K562 (cell line): Measurements from ENCODE around the gene INSL3. TPM values are rescaled to one million over a fixed set of nuclear protein-coding genes. Genes with fewer than 3 reads are reported as not detected.
A peak's percentile ranks its signal among the peaks of the same experiment; 100 is the strongest.

ENCODE experiments used
- ATAC-seq: fragments of 200-7000 bp; cut with Tn5 transposase; 3 replicates; pipeline ENCODE4 v1.9.1; 2020; ENCODE audit warnings: moderate library complexity
- BruUV-seq: library from RNA; stranded (reverse); fragments of 400-500 nt; replicated peaks from 2 replicates; lab custom pipeline; 2021; lab: Mats Ljungman, UMichigan
- CTCF ChIA-PET: fragments of 300-600 bp; formaldehyde crosslinking; extraction: SDS; loops from one replicate; lab custom pipeline; 2021; ENCODE audit warnings: low intra/inter-chr PET ratio; lab: Yijun Ruan, JAX
- POLR2A ChIA-PET: fragments of 300-600, 350-650 bp; sonication (Branson Sonifier 250); formaldehyde crosslinking; extraction: SDS; loops from one replicate; lab custom pipeline; 2021; ENCODE audit warnings: antibody characterized with exemption, inconsistent platforms; lab: Yijun Ruan, JAX
- DNase-seq, 4 experiments: peaks; one replicate each; pipeline versions ENCODE4 v3.0.0 to v3.0.0-alpha.2; 2011 to 2018; ENCODE audit warnings: low spot score in 3 of 4, mixed read lengths in 3 of 4; ENCODE audit errors: extremely low read depth in 1 of 4
- FAIRE-seq: peaks from 2 replicates; lab custom pipeline; 2011; peaks lifted over from hg19 to GRCh38; lab: Jason Lieb, UNC
- H2AFZ ChIP-seq: 2 replicates; pipeline ENCODE4 v1.6.0; 2011; ENCODE audit warnings: low read depth, low read length, control low read depth, inconsistent platforms
- H3K27ac ChIP-seq: fragments of 200-600 bp; 3 replicates; pipeline ENCODE4 v1.8.0; 2011; ENCODE audit warnings: low read depth, mild to moderate bottlenecking, control low read depth, inconsistent platforms, low read length, moderate library complexity, mixed read lengths; ENCODE audit errors: extremely low read depth
- H3K27me3 ChIP-seq, 2 experiments: fragments of 300-600 bp in 1 of 2; 2 replicates in 1 of 2; 3 replicates in 1 of 2; pipeline versions ENCODE4 v1.6.0 to v1.8.0; 2011; ENCODE audit warnings: inconsistent platforms in 2 of 2, low read length in 2 of 2, mild to moderate bottlenecking in 1 of 2, mixed read lengths in 1 of 2, moderate library complexity in 1 of 2; ENCODE audit not compliant: control insufficient read depth in 2 of 2, insufficient read depth in 2 of 2
- H3K36me3 ChIP-seq: fragments of 300-600 bp; 3 replicates; pipeline ENCODE4 v1.8.0; 2011; ENCODE audit warnings: mild to moderate bottlenecking, low read length, inconsistent platforms; ENCODE audit not compliant: control insufficient read depth, insufficient read depth
- H3K4me1 ChIP-seq, 2 experiments: fragments of 200-600 bp in 1 of 2; replicated peaks in 1 of 2; 2 replicates in 1 of 2; 3 replicates in 1 of 2; pipeline versions ENCODE4 v1.5.1 to v1.8.0; 2011; ENCODE audit warnings: inconsistent platforms in 2 of 2, low read length in 2 of 2, mild to moderate bottlenecking in 1 of 2, mixed read lengths in 1 of 2, moderate library complexity in 1 of 2; ENCODE audit not compliant: control insufficient read depth in 2 of 2, insufficient read depth in 2 of 2
- H3K4me2 ChIP-seq: 2 replicates; pipeline ENCODE4 v1.6.1; 2011; ENCODE audit warnings: low read length, control low read depth, inconsistent platforms, mixed read lengths; ENCODE audit not compliant: insufficient read depth
- H3K4me3 ChIP-seq: fragments of 200-600 bp; sonication (generic), shearing (Covaris generic); 2 replicates; pipeline ENCODE4 v1.5.1; 2016; ENCODE audit warnings: control low read depth, inconsistent platforms
- H3K79me2 ChIP-seq: fragments of 200-600 bp; 3 replicates; pipeline ENCODE4 v1.8.0; 2011; ENCODE audit warnings: low read length, inconsistent platforms; ENCODE audit not compliant: control insufficient read depth, insufficient read depth
- H3K9ac ChIP-seq, 2 experiments: 2 replicates each; pipeline versions ENCODE4 v1.6.0 to v1.6.1; 2011; ENCODE audit warnings: low read depth in 2 of 2, low read length in 2 of 2, control low read depth in 1 of 2, inconsistent platforms in 1 of 2, mild to moderate bottlenecking in 1 of 2, mixed read lengths in 1 of 2; ENCODE audit not compliant: insufficient read depth in 1 of 2
- H3K9me1 ChIP-seq: one replicate; pipeline ENCODE4 v1.6.0; 2011; ENCODE audit warnings: inconsistent platforms, mild to moderate bottlenecking, low read length, moderate library complexity; ENCODE audit not compliant: control insufficient read depth, insufficient read depth
- H3K9me3 ChIP-seq: replicated peaks from 2 replicates; pipeline ENCODE4 v1.5.1; 2011; ENCODE audit warnings: low read depth, low read length, inconsistent platforms; ENCODE audit not compliant: control insufficient read depth, insufficient read depth
- H4K20me1 ChIP-seq: replicated peaks from 2 replicates; pipeline ENCODE4 v1.6.1; 2011; ENCODE audit warnings: low read length, inconsistent platforms, mixed read lengths; ENCODE audit not compliant: control insufficient read depth, insufficient read depth
- BRF1 ChIP-seq: IDR thresholded peaks from 3 replicates; pipeline ENCODE4 v1.6.1; 2011; ENCODE audit warnings: borderline replicate concordance, mild to moderate bottlenecking; ENCODE audit not compliant: insufficient read length; ENCODE audit errors: extremely low read depth
- CGGBP1 ChIP-seq: fragments of 250-450 bp; sonication (Bioruptor Pico); IDR thresholded peaks from 2 replicates; pipeline ENCODE4 v1.9.0; 2021; ENCODE audit warnings: mild to moderate bottlenecking
- FOSL1 ChIP-seq: fragments of 200-800 bp; sonication (Bioruptor generic); conservative IDR thresholded peaks from 2 replicates; pipeline ENCODE4 v1.6.1; 2016; ENCODE audit warnings: missing genetic modification characterization, missing compliant biosample characterization
- NFIX ChIP-seq: fragments of 250-450 bp; sonication (Bioruptor Pico); IDR thresholded peaks from 2 replicates; pipeline ENCODE4 v1.4.0; 2020; ENCODE audit warnings: low read depth, mild to moderate bottlenecking, moderate library complexity
- POLR2H ChIP-seq: IDR thresholded peaks from 2 replicates; pipeline ENCODE4 v1.6.1; 2016; ENCODE audit warnings: missing genetic modification characterization, low read depth, mild to moderate bottlenecking, control low read depth, missing compliant biosample characterization, moderate library complexity
- ZNF263 ChIP-seq: sonication (generic); formaldehyde crosslinking; IDR thresholded peaks from 2 replicates; pipeline ENCODE4 v1.8.0; 2022; ENCODE audit warnings: mild to moderate bottlenecking, missing genetic modification reagents, borderline replicate concordance
- WGBS: fragments of 100-300 bp; shearing (Covaris generic); methylation state at CpG from one replicate; pipeline ENCODE4 v1.1.6; 2016; ENCODE audit warnings: low coverage, mixed read lengths; ENCODE audit not compliant: insufficient coverage; ENCODE audit errors: missing lambda C conversion rate; 5-methylcytosine and 5-hydroxymethylcytosine counted together
- in situ Hi-C: fragments of 300-500 bp; cut with MboI; formaldehyde crosslinking; loops from 4 replicates; pipeline ENCODE4 v1.15.0; 2018; ENCODE audit warnings: inconsistent platforms, mixed read lengths
- intact Hi-C: fragments of 100-400 bp; cut with micrococcal nuclease; formaldehyde crosslinking; loops from 2 replicates; pipeline ENCODE4 v1.14.2; 2022
- polyA plus RNA-seq, 8 experiments: library from polyadenylated mRNA; depleted of rRNA in 4 of 8; stranded (reverse) in 5 of 8; unstranded in 3 of 8; fragments of >200 nt; fragmentation: Nextera tagmentation in 2 of 8; fragmentation: Illumina TruSeq in 1 of 8; extraction: Ambion mirVana in 2 of 8; extraction: Trizol in 1 of 8; gene quantifications; 2 replicates each; pipeline versions ENCODE4 v1.2.1 to v1.2.3, GENCODE V29; 2011 to 2014; ENCODE audit warnings: inconsistent platforms in 1 of 8, missing spikeins in 1 of 8
- total RNA-seq, 7 experiments: library from RNA; depleted of rRNA in 6 of 7; stranded (reverse); fragments of >200 nt in 6 of 7; fragmentation: Illumina TruSeq in 2 of 7; extraction: Trizol in 2 of 7; gene quantifications; 2 replicates each; pipeline versions ENCODE4 v1.2.1 to v1.2.3, GENCODE V29; 2011 to 2021; ENCODE audit warnings: low replicate concordance in 1 of 7

INSL3 gene
- total and polyA plus RNA-seq, 9 of the 15 experiments (the other 6 are each of a cell fraction or from before 2014, with no cell fraction given), result not detected

- in situ Hi-C loops, result no loop called here
- ChIA-PET CTCF (no interaction called here), POLR2A (interaction anchor here (0.5 to 0.6 kb wide), 3 partner anchors 26 to 421 kb away, joined by 3 to 5 read pairs (median 3); no protein-coding TSS in a partner anchor)
- ATAC-seq (no peak; the same call in 2 of the 3 replicates), FAIRE-seq (no peak), DNase-seq (no peak)
- intact Hi-C loops, result no loop called here
- Histone ChIP-seq H3K9me3 (no peaks in the 10 kb centered on the region), H3K4me1 (peaks cover 0 to 6% of the 10 kb centered on the region in 2 experiments; a peak in 2 of 5 replicates), H3K4me2 (no peak overlapping the region), H3K36me3 (no peaks in the 10 kb centered on the region), H3K4me3 (no peak overlapping the region), H3K27me3 (peaks cover 17 to 50% of the 10 kb centered on the region in 2 experiments), H3K79me2 (no peaks in the 10 kb centered on the region), H3K9ac (no peak overlapping the region), H2AFZ (no peak overlapping the region), H3K27ac (no peak overlapping the region), H4K20me1 (0 out of 2 replicates have a peak, but pooled peaks cover 7% of the 10 kb centered on the region), H3K9me1 (no peaks in the 10 kb centered on the region)
- BruUV-seq, result no TSS peak
- WGBS, result 0% methylated on average over 2 of the region's 3 CpGs
- peak; percentile 41; the same call in 1 of the 2 replicates for TF ChIP-seq FOSL1 (tag)
- TF ChIP-seq BRF1, result no peak
- no peak for TF ChIP-seq CGGBP1
- TF ChIP-seq NFIX, result no peak
Observed at GRCh38 chr19:17806945-17807344, 14.4 kb downstream of the INSL3 start.

- H4K20me1 ChIP-seq, result no peaks in the 10 kb centered on the region
- no peaks in the 10 kb centered on the region for H3K9me1 ChIP-seq
- DNase-seq (no peak), ATAC-seq (no peak), FAIRE-seq (no peak)
- ChIA-PET CTCF (no interaction called here), POLR2A (no interaction called here)
- intact Hi-C loops, result no loop called here
- H3K4me3 ChIP-seq, result no peak overlapping the region
- no peak overlapping the region for H3K9ac ChIP-seq
- 4% methylated on average over 4 of the region's 4 CpGs for whole genome bisulfite sequencing
- in situ Hi-C loops, result no loop called here
- TF ChIP-seq POLR2H (no peak), ZNF263 (CRISPR knock-in tag) (0 out of 2 replicates have a peak, but pooled peaks have one; percentile 28)
- no peak overlapping the region for H3K27ac ChIP-seq
- peaks cover 9 to 38% of the 10 kb centered on the region in 2 experiments; a peak in 4 of 5 replicates for H3K27me3 ChIP-seq
- no peaks in the 10 kb centered on the region for H3K36me3 ChIP-seq
- H3K79me2 ChIP-seq, result no peaks in the 10 kb centered on the region
- no peaks in the 10 kb centered on the region for H3K9me3 ChIP-seq
- no peak overlapping the region for H3K4me2 ChIP-seq
- no TSS peak for BruUV-seq
- peaks cover 0 to 6% of the 10 kb centered on the region in 2 experiments; a peak in 2 of 5 replicates for H3K4me1 ChIP-seq
- no peak overlapping the region for H2AFZ ChIP-seq
Observed at GRCh38 chr19:17805427-17805826, 15.9 kb downstream of the INSL3 start.
